HepG2 (cell line): ENCODE data around the gene CPXM1. TPM values are rescaled to one million over a fixed set of nuclear protein-coding genes. Genes with fewer than 3 reads are reported as not detected.

Source experiments
- AKAP8 ChIP-seq: sonication (generic); formaldehyde crosslinking; IDR thresholded peaks from 2 replicates; pipeline ENCODE4 v1.5.1; 2020; ENCODE audit warnings: mild to moderate bottlenecking, missing genetic modification reagents
- CBX5 ChIP-seq: sonication (generic); formaldehyde crosslinking; IDR thresholded peaks from 2 replicates; pipeline ENCODE4 v1.4.0; 2020; ENCODE audit warnings: missing genetic modification reagents, borderline replicate concordance
- ELF4 ChIP-seq: sonication (generic); formaldehyde crosslinking; IDR thresholded peaks from 2 replicates; pipeline ENCODE4 v1.5.0; 2020; ENCODE audit warnings: missing genetic modification reagents, mild to moderate bottlenecking, moderate library complexity, borderline replicate concordance
- ISL2 ChIP-seq: sonication (generic); formaldehyde crosslinking; IDR thresholded peaks from 2 replicates; pipeline ENCODE4 v1.5.0; 2020; ENCODE audit warnings: missing genetic modification reagents
- KDM2A ChIP-seq: sonication (generic); formaldehyde crosslinking; IDR thresholded peaks from 2 replicates; pipeline ENCODE4 v1.4.0; 2020; ENCODE audit warnings: low read depth, missing genetic modification reagents, borderline replicate concordance
- KLF15 ChIP-seq: sonication (generic); formaldehyde crosslinking; IDR thresholded peaks from 2 replicates; pipeline ENCODE4 v1.8.1; 2023; ENCODE audit warnings: borderline replicate concordance, mild to moderate bottlenecking, inconsistent platforms, missing genetic modification reagents, mixed read lengths
- PPARG ChIP-seq: conservative IDR thresholded peaks from 2 replicates; pipeline ENCODE4 v1.6.1; 2016; ENCODE audit warnings: missing biosample characterization, missing genetic modification reagents
- RFXAP ChIP-seq: sonication (generic); formaldehyde crosslinking; IDR thresholded peaks from 2 replicates; pipeline ENCODE4 v1.4.0; 2020; ENCODE audit warnings: missing genetic modification reagents, borderline replicate concordance
- SATB2 ChIP-seq: sonication (generic); formaldehyde crosslinking; IDR thresholded peaks from 2 replicates; pipeline ENCODE4 v1.5.0; 2020; ENCODE audit warnings: missing genetic modification reagents
- STAT5B ChIP-seq: sonication (generic); formaldehyde crosslinking; IDR thresholded peaks from 2 replicates; pipeline ENCODE4 v1.4.0; 2020; ENCODE audit warnings: missing genetic modification reagents
- TFDP1 ChIP-seq: IDR thresholded peaks from 2 replicates; pipeline ENCODE4 v1.6.1; 2016; ENCODE audit warnings: missing compliant biosample characterization, missing genetic modification reagents, borderline replicate concordance
- ZFP91 ChIP-seq: sonication (generic); formaldehyde crosslinking; IDR thresholded peaks from 2 replicates; pipeline ENCODE4 v1.9.0; 2022; ENCODE audit warnings: missing genetic modification reagents, mild to moderate bottlenecking, borderline replicate concordance
- ZKSCAN5 ChIP-seq: sonication (generic); formaldehyde crosslinking; IDR thresholded peaks from 2 replicates; pipeline ENCODE4 v1.5.1; 2020; ENCODE audit warnings: mild to moderate bottlenecking, missing genetic modification reagents
- ZNF124 ChIP-seq: sonication (generic); formaldehyde crosslinking; IDR thresholded peaks from 2 replicates; pipeline ENCODE4 v1.4.0; 2020; ENCODE audit warnings: missing genetic modification reagents
- ZNF264 ChIP-seq: sonication (generic); formaldehyde crosslinking; IDR thresholded peaks from 2 replicates; pipeline ENCODE4 v1.4.0; 2020; ENCODE audit warnings: missing genetic modification reagents
- ZNF512B ChIP-seq: sonication (generic); formaldehyde crosslinking; IDR thresholded peaks from 2 replicates; pipeline ENCODE4 v1.5.1; 2020; ENCODE audit warnings: missing genetic modification reagents, mild to moderate bottlenecking, borderline replicate concordance
- ZNF839 ChIP-seq: sonication (generic); formaldehyde crosslinking; IDR thresholded peaks from 2 replicates; pipeline ENCODE4 v1.4.0; 2020; ENCODE audit warnings: missing genetic modification reagents, mild to moderate bottlenecking, borderline replicate concordance
- polyA plus RNA-seq, 8 experiments: library from polyadenylated mRNA; depleted of rRNA in 3 of 8; stranded (reverse) in 7 of 8; unstranded in 1 of 8; fragments of >200 nt; fragmentation: Illumina TruSeq in 4 of 8; extraction: Trizol in 4 of 8; gene quantifications; 2 replicates each; pipeline versions ENCODE4 v1.2.1 to v1.2.3, GENCODE V29; 2011 to 2016; ENCODE audit warnings: low read depth in 4 of 8, missing spikeins in 1 of 8, mixed read lengths in 1 of 8; ENCODE audit not compliant: insufficient read depth in 1 of 8
- total RNA-seq, 5 experiments: library from RNA; depleted of rRNA; stranded (reverse); fragments of >200 nt; fragmentation: Illumina TruSeq; extraction: Trizol; gene quantifications; 2 replicates each; pipeline ENCODE4 v1.2.3, GENCODE V29; 2016; ENCODE audit warnings: low read depth in 1 of 5
- TF ChIP-seq, protein P1 (sequence below): IDR thresholded peaks from 2 replicates; pipeline ENCODE4 v1.6.1; 2012; ENCODE audit warnings: inconsistent platforms

CPXM1 gene
- total and polyA plus RNA-seq, 2 of the 13 experiments (the other 11 are each of a cell fraction or from before 2014, with no cell fraction given), result 0.07 TPM; not detected in 1

DNA sequence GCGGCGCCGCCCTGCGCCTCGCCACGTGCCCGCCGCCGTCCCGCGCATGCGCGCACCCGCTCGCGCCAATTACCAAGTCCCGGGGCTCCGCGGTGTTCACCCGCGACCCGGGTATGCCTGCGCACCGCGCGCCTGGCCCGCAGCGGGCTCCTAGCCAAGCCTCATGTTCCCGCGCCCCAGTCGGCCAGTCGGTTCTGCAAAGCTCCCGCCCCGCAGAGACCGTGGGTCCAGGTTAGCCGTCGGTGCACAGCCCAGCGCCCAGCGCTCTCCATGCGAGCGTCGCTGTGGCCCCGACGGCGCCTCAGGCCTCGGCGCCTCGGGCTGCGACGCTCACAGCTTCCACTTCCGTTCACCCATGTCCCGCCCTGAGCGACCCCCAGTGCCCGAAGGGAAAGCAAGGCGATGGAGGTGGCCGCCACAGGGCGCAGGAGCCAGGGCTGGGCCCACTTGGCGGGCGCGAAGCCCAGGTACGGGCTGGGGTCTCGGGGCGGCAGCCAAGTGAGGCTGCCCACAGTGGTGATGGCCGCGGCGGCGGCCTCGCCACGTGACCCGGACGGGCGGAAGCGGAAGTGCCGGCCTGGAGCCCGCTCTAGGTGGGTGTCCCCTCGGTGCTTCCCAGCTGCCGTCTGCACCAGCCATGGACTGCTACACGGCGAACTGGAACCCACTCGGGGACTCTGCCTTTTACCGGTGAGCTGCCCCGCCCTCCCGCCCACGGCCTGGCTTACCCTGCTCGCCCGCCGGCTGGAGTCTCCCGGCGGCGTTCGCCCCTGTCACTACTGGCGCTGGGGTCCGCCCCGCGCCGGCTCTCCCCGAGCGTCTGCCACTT, 39.9 kb upstream of the CPXM1 start, which contains the start of the genes PCED1A and VPS16 (continued):
- peak; percentile 96 for TF ChIP-seq KDM2A (CRISPR knock-in tag)
- TF ChIP-seq STAT5B (CRISPR knock-in tag), result no peak
- peak; percentile 89 for TF ChIP-seq ZFP91
- TF ChIP-seq TFDP1 (CRISPR knock-in tag), result peak; percentile 88; the same call in 1 of the 2 replicates
- TF ChIP-seq ISL2 (CRISPR knock-in tag), result peak; percentile 86
- TF ChIP-seq ZKSCAN5 (CRISPR knock-in tag), result no peak
- peak; percentile 77 for TF ChIP-seq CBX5 (CRISPR knock-in tag)
- peak; percentile 97 for TF ChIP-seq ZNF264 (CRISPR knock-in tag)
- peak; percentile 95 for TF ChIP-seq KLF15 (CRISPR knock-in tag)
- TF ChIP-seq ELF4 (CRISPR knock-in tag), result peak; percentile 89
- TF ChIP-seq ZNF124, result no peak; the same call in 1 of the 2 replicates
- no peak; the same call in 1 of the 2 replicates for TF ChIP-seq PPARG (CRISPR knock-in tag)
- peak; percentile 86; the same call in 1 of the 2 replicates for TF ChIP-seq AKAP8 (CRISPR knock-in tag)
- TF ChIP-seq RFXAP (CRISPR knock-in tag), result peak; percentile 91
- peak; percentile 93 for TF ChIP-seq SATB2 (CRISPR knock-in tag)
- TF ChIP-seq, protein P1, sequence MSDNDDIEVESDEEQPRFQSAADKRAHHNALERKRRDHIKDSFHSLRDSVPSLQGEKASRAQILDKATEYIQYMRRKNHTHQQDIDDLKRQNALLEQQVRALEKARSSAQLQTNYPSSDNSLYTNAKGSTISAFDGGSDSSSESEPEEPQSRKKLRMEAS, result peak; percentile 97
- TF ChIP-seq ZNF839 (CRISPR knock-in tag), result peak; percentile 97
- no peak for TF ChIP-seq ZNF512B (CRISPR knock-in tag)
